Glutamatergic neuron (in vitro differentiated cells): Measurements from ENCODE around the gene RUSC1. TPM values are rescaled to one million over a fixed set of nuclear protein-coding genes. Genes with fewer than 3 reads are reported as not detected.

Source experiments
- DNase-seq: peaks from one replicate; pipeline ENCODE4 v3.0.0; 2022
- H3K27ac Mint-ChIP-seq: one replicate; pipeline ENCODE4 v1.8.0; 2020; ENCODE audit warnings: mild to moderate bottlenecking, mixed read lengths, inconsistent platforms; ENCODE audit not compliant: unreplicated experiment
- H3K27me3 Mint-ChIP-seq: one replicate; pipeline ENCODE4 v1.8.0; 2020; ENCODE audit warnings: mild to moderate bottlenecking, moderate library complexity, mixed read lengths, inconsistent platforms; ENCODE audit not compliant: unreplicated experiment
- H3K36me3 Mint-ChIP-seq: one replicate; pipeline ENCODE4 v1.8.0; 2020; ENCODE audit warnings: mild to moderate bottlenecking, mixed read lengths, inconsistent platforms; ENCODE audit not compliant: unreplicated experiment
- H3K4me1 Mint-ChIP-seq: one replicate; pipeline ENCODE4 v1.8.0; 2020; ENCODE audit warnings: mild to moderate bottlenecking, low read depth, mixed read lengths, inconsistent platforms; ENCODE audit not compliant: unreplicated experiment
- H3K4me3 Mint-ChIP-seq: one replicate; pipeline ENCODE4 v1.8.0; 2020; ENCODE audit warnings: mild to moderate bottlenecking, mixed read lengths, inconsistent platforms; ENCODE audit not compliant: unreplicated experiment
- H3K9me3 Mint-ChIP-seq: one replicate; pipeline ENCODE4 v1.8.0; 2020; ENCODE audit warnings: mild to moderate bottlenecking, moderate library complexity, mixed read lengths, inconsistent platforms; ENCODE audit not compliant: unreplicated experiment
- CTCF ChIP-seq: fragments of 200-600 bp; sonication (generic); IDR thresholded peaks from one replicate; pipeline ENCODE4 v1.5.0; 2021; ENCODE audit not compliant: partially characterized antibody, unreplicated experiment
- total RNA-seq: library from RNA; stranded (reverse); fragmentation: NEBNext Ultra II Directional; extraction: Animal tissue kit (Norgen Biotek cat#: 25700); gene quantifications from one replicate; pipeline ENCODE4 v1.2.1, GENCODE V29; 2021; ENCODE audit not compliant: unreplicated experiment

RUSC1 gene
- total RNA-seq, 1 donor from 2014 or later, result 305 TPM

- H3K27ac Mint-ChIP-seq, result no peak overlapping the region
- H3K4me3 Mint-ChIP-seq, result peak overlapping the region; percentile 86
- H3K27me3 Mint-ChIP-seq, result peaks cover 29% of the 10 kb centered on the region
- DNase-seq, result peak; percentile 86
- no peaks in the 10 kb centered on the region for H3K36me3 Mint-ChIP-seq
- no peak for TF ChIP-seq CTCF
- peaks cover 22% of the 10 kb centered on the region for H3K9me3 Mint-ChIP-seq
- H3K4me1 Mint-ChIP-seq, result peaks cover 15% of the 10 kb centered on the region
Measured at GRCh38 chr1:155324037-155324716, 3.5 kb downstream of the RUSC1 start.

- Mint-ChIP-seq H3K27me3 (peaks cover 29% of the 10 kb centered on the region), H3K9me3 (peaks cover 20% of the 10 kb centered on the region), H3K27ac (no peak overlapping the region), H3K4me1 (peaks cover 8% of the 10 kb centered on the region), H3K36me3 (no peaks in the 10 kb centered on the region), H3K4me3 (peak overlapping the region; percentile 86)
- peak; percentile 25 for TF ChIP-seq CTCF
- DNase-seq, result peak; percentile 66
Measured at GRCh38 chr1:155324717-155325602, 4.3 kb downstream of the RUSC1 start.

GRCh38 chr1:155325603-155325893 lies 4.9 kb downstream of the RUSC1 start:
- TF ChIP-seq CTCF, result no peak
- DNase-seq, result no peak
- H3K4me1 Mint-ChIP-seq, result peaks cover 4% of the 10 kb centered on the region
- H3K27ac Mint-ChIP-seq, result no peak overlapping the region
- H3K27me3 Mint-ChIP-seq, result peaks cover 24% of the 10 kb centered on the region
- peak overlapping the region; percentile 82 for H3K4me3 Mint-ChIP-seq
- H3K36me3 Mint-ChIP-seq, result no peaks in the 10 kb centered on the region
- H3K9me3 Mint-ChIP-seq, result peaks cover 20% of the 10 kb centered on the region

- TF ChIP-seq CTCF, result no peak
- no peak for DNase-seq
- peaks cover 21% of the 10 kb centered on the region for H3K27me3 Mint-ChIP-seq
- H3K4me3 Mint-ChIP-seq, result peak overlapping the region; percentile 82
- peaks cover 21% of the 10 kb centered on the region for H3K9me3 Mint-ChIP-seq
- no peaks in the 10 kb centered on the region for H3K36me3 Mint-ChIP-seq
- H3K4me1 Mint-ChIP-seq, result peaks cover 8% of the 10 kb centered on the region
- H3K27ac Mint-ChIP-seq, result peak overlapping the region; percentile 30
Measured at GRCh38 chr1:155326020-155326526, 5.4 kb downstream of the RUSC1 start.

GRCh38 chr1:155326631-155327037 lies 5.9 kb downstream of the RUSC1 start:
- DNase-seq, result no peak
- Mint-ChIP-seq H3K4me3 (no peak overlapping the region), H3K27ac (no peak overlapping the region), H3K4me1 (peaks cover 11% of the 10 kb centered on the region), H3K9me3 (peaks cover 18% of the 10 kb centered on the region), H3K27me3 (peaks cover 15% of the 10 kb centered on the region), H3K36me3 (no peaks in the 10 kb centered on the region)
- TF ChIP-seq CTCF, result no peak
